Stimulated activated memory B cell treated with anti-CD40 and anti-IgM and Interleukin-4, amounts not matched to agents 10 μg/mL and 1 μg/mL and 100 μg/mL, for 72 hours (primary cell): ENCODE measurements around the gene MBLAC1.

Source experiments
- ATAC-seq: fragments of 150-1000 bp; cut with Tn5 transposase; 2 replicates; pipeline ENCODE4 v1.10.0; 2021
- H3K27ac Mint-ChIP-seq: one replicate; pipeline ENCODE4 v1.8.0; 2022; ENCODE audit warnings: mild to moderate bottlenecking, mixed read lengths
- H3K27me3 Mint-ChIP-seq: one replicate; pipeline ENCODE4 v1.8.0; 2022; ENCODE audit warnings: mixed read lengths
- H3K36me3 Mint-ChIP-seq: one replicate; pipeline ENCODE4 v1.8.0; 2022; ENCODE audit warnings: mixed read lengths
- H3K4me1 Mint-ChIP-seq: one replicate; pipeline ENCODE4 v1.8.0; 2022; ENCODE audit warnings: mixed read lengths
- H3K4me3 Mint-ChIP-seq: one replicate; pipeline ENCODE4 v1.8.0; 2022; ENCODE audit warnings: mild to moderate bottlenecking, moderate library complexity, mixed read lengths
- H3K9me3 Mint-ChIP-seq: one replicate; pipeline ENCODE4 v1.8.0; 2022; ENCODE audit warnings: mixed read lengths

The MBLAC1 gene

GRCh38 chr7:100166317-100166940, 39.7 kb downstream of the MBLAC1 start:
- Mint-ChIP-seq H3K4me3 (no peak overlapping the region), H3K36me3 (no peaks in the 10 kb centered on the region), H3K4me1 (peaks cover 55% of the 10 kb centered on the region), H3K27me3 (peaks cover 55% of the 10 kb centered on the region), H3K9me3 (no peaks in the 10 kb centered on the region), H3K27ac (no peak overlapping the region)
- ATAC-seq = no peak

GRCh38 chr7:100166970-100167911, 40.5 kb downstream of the MBLAC1 start:
- no peaks in the 10 kb centered on the region for H3K36me3 Mint-ChIP-seq
- no peak overlapping the region for H3K4me3 Mint-ChIP-seq
- no peak overlapping the region for H3K27ac Mint-ChIP-seq
- H3K4me1 Mint-ChIP-seq = peaks cover 60% of the 10 kb centered on the region
- no peak for ATAC-seq
- H3K9me3 Mint-ChIP-seq = no peaks in the 10 kb centered on the region
- peaks cover 55% of the 10 kb centered on the region for H3K27me3 Mint-ChIP-seq

DNA sequence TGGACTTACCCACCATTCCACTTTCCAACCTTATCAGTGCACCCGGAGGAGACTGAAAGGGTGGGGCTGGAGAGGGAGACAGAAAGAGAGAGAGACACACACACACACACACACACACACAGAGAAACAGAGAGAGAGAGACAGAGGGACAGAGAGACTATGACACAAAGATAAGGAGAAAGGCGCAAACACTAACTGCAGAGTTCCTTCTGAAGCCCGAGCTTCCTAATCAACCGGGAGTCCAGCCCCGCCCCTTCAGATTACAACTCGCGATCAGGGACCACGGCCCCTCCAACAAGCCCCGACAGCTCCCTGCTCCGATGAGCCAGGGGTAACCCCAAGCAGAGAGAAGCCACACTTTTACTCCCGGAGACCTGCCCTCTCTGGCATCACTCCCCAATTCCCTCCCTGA, 41.2 kb downstream of the MBLAC1 start:
- H3K4me1 Mint-ChIP-seq = peaks cover 54% of the 10 kb centered on the region
- no peaks in the 10 kb centered on the region for H3K36me3 Mint-ChIP-seq
- H3K4me3 Mint-ChIP-seq = peak overlapping the region; percentile 55
- no peak for ATAC-seq
- no peaks in the 10 kb centered on the region for H3K9me3 Mint-ChIP-seq
- peaks cover 55% of the 10 kb centered on the region for H3K27me3 Mint-ChIP-seq
- no peak overlapping the region for H3K27ac Mint-ChIP-seq

GRCh38 chr7:100169147-100169850, 42.5 kb downstream of the MBLAC1 start:
- Mint-ChIP-seq H3K36me3 (peaks cover 7% of the 10 kb centered on the region), H3K9me3 (no peaks in the 10 kb centered on the region), H3K27ac (no peak overlapping the region), H3K4me3 (no peak overlapping the region), H3K27me3 (peaks cover 68% of the 10 kb centered on the region), H3K4me1 (peaks cover 53% of the 10 kb centered on the region)
- no peak for ATAC-seq

GRCh38 chr7:100170101-100170897, 43.5 kb downstream of the MBLAC1 start:
- ATAC-seq = no peak
- H3K4me3 Mint-ChIP-seq = peak overlapping the region; percentile 63
- H3K27ac Mint-ChIP-seq = no peak overlapping the region
- peaks cover 68% of the 10 kb centered on the region for H3K27me3 Mint-ChIP-seq
- no peaks in the 10 kb centered on the region for H3K9me3 Mint-ChIP-seq
- peaks cover 7% of the 10 kb centered on the region for H3K36me3 Mint-ChIP-seq
- peaks cover 53% of the 10 kb centered on the region for H3K4me1 Mint-ChIP-seq

- H3K4me1 Mint-ChIP-seq = peaks cover 49% of the 10 kb centered on the region
- peak overlapping the region; percentile 7 for H3K4me3 Mint-ChIP-seq
- no peak overlapping the region for H3K27ac Mint-ChIP-seq
- H3K9me3 Mint-ChIP-seq = no peaks in the 10 kb centered on the region
- H3K36me3 Mint-ChIP-seq = peaks cover 7% of the 10 kb centered on the region
- peak; percentile 41 for ATAC-seq
- peaks cover 61% of the 10 kb centered on the region for H3K27me3 Mint-ChIP-seq
These were observed 44.4 kb downstream of the MBLAC1 start for GRCh38 chr7:100171087-100171681.

GRCh38 chr7:100171840-100172239, 45.1 kb downstream of the MBLAC1 start:
- Mint-ChIP-seq H3K4me1 (peaks cover 49% of the 10 kb centered on the region), H3K36me3 (peaks cover 7% of the 10 kb centered on the region), H3K9me3 (no peaks in the 10 kb centered on the region), H3K27ac (no peak overlapping the region), H3K4me3 (peak overlapping the region; percentile 66), H3K27me3 (peaks cover 55% of the 10 kb centered on the region)
- ATAC-seq = peak; percentile 14

DNA sequence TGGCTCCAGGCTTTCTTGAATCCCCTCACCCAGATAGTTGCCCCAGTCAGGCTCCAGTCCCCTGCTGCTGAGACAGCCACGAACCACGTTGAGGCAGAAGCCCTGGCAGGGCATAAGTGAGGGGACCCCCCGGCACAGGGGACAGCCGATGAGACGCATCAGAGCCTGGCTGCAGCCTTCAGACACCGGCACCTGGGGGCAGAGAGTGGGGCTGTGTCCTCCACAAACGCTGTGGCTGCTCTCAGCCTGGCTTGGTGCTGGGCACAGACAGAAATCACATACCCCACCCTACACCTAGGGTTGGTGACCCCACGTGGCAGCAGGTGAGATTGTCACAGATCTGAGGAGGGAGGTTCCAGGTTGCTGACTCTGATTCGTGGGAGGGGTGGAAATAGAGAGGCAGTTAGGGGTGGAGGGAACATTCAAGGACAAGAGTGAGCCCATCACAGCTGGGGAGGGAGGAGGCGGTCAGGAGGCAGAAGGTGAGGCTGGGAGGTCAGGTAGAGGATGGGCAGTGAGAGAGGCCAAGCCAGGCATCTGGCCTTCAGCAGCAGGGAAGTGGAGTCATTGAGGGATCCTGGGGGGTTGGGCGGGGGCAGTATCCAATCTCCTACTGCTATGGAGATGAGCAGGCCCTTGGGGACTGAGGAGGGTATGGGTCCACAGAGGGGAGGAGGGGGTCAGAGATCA, 47.2 kb downstream of the MBLAC1 start:
- peaks cover 34% of the 10 kb centered on the region for H3K27me3 Mint-ChIP-seq
- peaks cover 7% of the 10 kb centered on the region for H3K36me3 Mint-ChIP-seq
- H3K4me3 Mint-ChIP-seq = no peak overlapping the region
- no peaks in the 10 kb centered on the region for H3K9me3 Mint-ChIP-seq
- ATAC-seq = no peak
- no peak overlapping the region for H3K27ac Mint-ChIP-seq
- peaks cover 39% of the 10 kb centered on the region for H3K4me1 Mint-ChIP-seq

DNA sequence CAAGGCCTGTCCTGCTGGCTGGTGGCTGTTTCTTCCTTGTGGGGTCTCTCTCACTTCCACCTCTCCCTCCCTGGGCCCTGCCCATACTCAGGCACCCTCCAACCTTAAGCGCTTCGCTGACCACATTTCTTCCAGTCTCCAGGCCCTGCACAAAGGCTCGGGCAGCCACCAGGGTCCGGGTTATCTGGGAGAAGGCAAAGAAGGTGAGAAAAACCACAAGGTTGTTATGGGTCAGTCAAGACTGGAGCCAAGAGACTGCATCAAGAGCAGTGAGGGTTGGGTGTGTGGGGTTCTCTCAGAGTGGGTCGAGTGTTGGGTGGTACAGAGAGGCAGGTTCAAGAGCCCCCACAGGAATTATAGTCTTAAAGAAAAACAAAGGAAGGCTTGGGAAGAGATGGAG, 47.8 kb downstream of the MBLAC1 start:
- peaks cover 39% of the 10 kb centered on the region for H3K4me1 Mint-ChIP-seq

GRCh38 chr7:100175296-100175935, 48.6 kb downstream of the MBLAC1 start:
- peaks cover 7% of the 10 kb centered on the region for H3K36me3 Mint-ChIP-seq
- peaks cover 25% of the 10 kb centered on the region for H3K27me3 Mint-ChIP-seq
- H3K27ac Mint-ChIP-seq = no peak overlapping the region
- H3K4me3 Mint-ChIP-seq = no peak overlapping the region
- no peak for ATAC-seq
- H3K4me1 Mint-ChIP-seq = peaks cover 34% of the 10 kb centered on the region
- no peaks in the 10 kb centered on the region for H3K9me3 Mint-ChIP-seq

More for the DNA sequence above, 47.8 kb downstream of the MBLAC1 start:
- H3K4me3 Mint-ChIP-seq = no peak overlapping the region
- no peak for ATAC-seq
- no peak overlapping the region for H3K27ac Mint-ChIP-seq
- no peaks in the 10 kb centered on the region for H3K9me3 Mint-ChIP-seq
- peaks cover 7% of the 10 kb centered on the region for H3K36me3 Mint-ChIP-seq
- peaks cover 28% of the 10 kb centered on the region for H3K27me3 Mint-ChIP-seq

DNA sequence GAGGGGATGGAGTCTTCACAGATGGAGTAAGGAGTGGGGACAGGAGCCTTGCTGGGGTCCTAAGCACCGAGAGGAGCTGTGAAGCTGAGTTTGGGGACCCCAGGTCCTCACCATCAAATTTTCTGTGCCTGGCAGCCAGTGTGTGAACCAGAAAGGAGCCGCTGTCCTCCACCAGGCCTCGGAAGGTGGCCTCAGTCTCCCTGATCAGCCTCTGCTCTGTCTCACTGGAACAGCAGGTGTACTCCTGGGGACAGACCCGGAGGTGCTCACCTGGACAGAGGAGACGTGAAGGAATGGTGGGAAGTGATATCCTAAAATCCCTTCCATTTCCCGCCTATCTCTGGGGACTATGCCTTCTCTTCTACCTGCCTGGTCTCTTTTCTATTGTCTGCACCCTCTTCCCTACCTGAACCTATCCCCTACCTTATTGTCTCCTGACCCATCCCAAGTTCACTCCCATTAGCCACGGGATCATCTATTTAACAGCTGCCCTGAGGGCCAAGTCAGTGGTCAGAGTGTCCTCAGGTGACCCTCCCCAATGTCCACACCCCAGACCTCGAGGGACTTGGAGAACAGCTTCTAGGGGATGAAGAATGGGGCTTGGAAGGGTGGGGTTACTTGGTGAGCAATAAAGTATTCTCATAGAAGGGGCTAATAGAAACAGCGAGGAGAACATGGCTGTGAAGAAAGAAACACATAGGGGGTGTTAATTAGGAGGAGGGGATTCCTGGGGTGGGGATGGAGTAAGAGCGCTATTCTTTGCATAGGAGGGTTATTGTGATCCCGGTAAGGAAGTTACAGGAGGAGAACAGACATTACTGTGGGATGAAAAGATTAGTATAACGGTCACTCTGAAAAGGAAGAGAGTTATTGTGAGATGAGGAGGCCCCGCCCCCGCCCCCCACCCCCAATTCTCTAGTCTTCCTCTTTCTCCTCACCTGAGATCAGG, 49.6 kb downstream of the MBLAC1 start:
- Mint-ChIP-seq H3K27ac (peak overlapping the region; percentile 1), H3K27me3 (peaks cover 24% of the 10 kb centered on the region), H3K9me3 (no peaks in the 10 kb centered on the region), H3K4me3 (peak overlapping the region; percentile 60), H3K4me1 (peaks cover 35% of the 10 kb centered on the region), H3K36me3 (peaks cover 7% of the 10 kb centered on the region)
- no peak for ATAC-seq

DNA sequence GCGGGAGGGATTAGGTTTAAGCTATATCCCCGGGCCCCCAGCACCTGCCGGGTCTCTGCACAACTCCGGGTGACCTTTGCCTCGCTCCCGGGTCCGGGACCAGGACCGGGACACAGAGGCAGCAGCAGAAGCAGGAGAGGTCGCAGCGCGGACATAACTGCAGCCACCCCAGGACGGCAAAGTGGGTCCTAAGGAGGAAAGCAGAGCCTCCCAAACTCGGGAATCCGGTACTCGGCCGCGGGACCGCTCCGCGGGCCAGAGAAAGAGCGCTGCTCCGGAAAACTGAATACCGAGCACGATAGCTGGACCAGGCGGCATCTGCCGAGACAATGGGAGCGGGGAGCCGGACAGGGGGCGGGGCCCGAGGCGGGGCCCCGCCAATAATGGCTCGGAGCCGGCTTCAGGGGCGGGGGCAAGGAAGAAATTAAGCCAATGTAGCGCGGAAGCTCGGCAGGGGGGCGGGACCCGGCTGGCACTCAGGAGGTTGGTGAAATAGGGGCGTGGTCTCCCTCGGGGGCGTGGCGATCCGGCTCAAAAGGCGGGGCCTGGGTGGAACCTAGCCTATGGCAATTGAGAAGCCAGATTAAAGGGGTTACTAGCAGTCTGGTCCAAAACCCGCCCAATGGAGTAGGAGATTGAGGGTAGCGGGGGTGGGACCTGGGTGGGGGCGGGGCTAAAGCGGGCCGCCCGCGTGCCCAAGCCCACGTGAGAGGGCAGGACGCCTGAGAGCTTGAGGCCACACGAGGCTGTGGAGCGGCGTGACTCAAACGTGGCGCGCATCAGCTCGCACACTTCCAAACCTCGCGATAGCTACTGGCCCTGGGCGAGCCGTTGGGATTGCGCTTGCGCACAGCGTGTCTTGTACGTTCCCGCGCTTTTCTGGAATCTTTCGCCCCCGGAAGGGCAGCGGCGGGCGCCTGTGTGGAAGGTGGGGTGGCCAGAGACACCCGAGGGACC, 50.6 kb downstream of the MBLAC1 start, which contains the start of the genes GPC2 and STAG3:
TSS of gene GPC2 (minus strand) at position 337 of the 957 bp plus-strand sequence. CDS start at position 155, 182 bp downstream.
TSS of gene STAG3 (plus strand) at position 874 of the 957 bp plus-strand sequence. CDS start 2,639 bp downstream, outside the sequence.
- no peaks in the 10 kb centered on the region for H3K9me3 Mint-ChIP-seq
- peaks cover 24% of the 10 kb centered on the region for H3K27me3 Mint-ChIP-seq
- peak; percentile 96 for ATAC-seq
- H3K36me3 Mint-ChIP-seq = peaks cover 7% of the 10 kb centered on the region
- peak within 1 kb of the TSS; percentile 60 for H3K4me3 Mint-ChIP-seq
- peaks cover 29% of the 10 kb centered on the region for H3K4me1 Mint-ChIP-seq
- H3K27ac Mint-ChIP-seq = peak within 1 kb of the TSS; percentile 1
